Immature natural killer cell (primary cell): ENCODE measurements around the gene SLX9. TPM values are rescaled to one million over a fixed set of nuclear protein-coding genes. Genes with fewer than 3 reads are reported as not detected.

ENCODE experiments used
- DNase-seq, 3 donors: peaks; one replicate each; pipeline ENCODE4 v3.0.0; 2022; ENCODE audit warnings: mixed read lengths in 1 of 3
- H3K27ac Mint-ChIP-seq, 6 donors: one replicate each; pipeline ENCODE4 v1.8.0; 2020; ENCODE audit warnings: mixed read lengths in 6 of 6, mild to moderate bottlenecking in 5 of 6, inconsistent platforms in 4 of 6, moderate library complexity in 3 of 6
- H3K27me3 Mint-ChIP-seq, 3 donors: one replicate each; pipeline ENCODE4 v1.8.0; 2020 to 2021; ENCODE audit warnings: low read depth in 3 of 3, mild to moderate bottlenecking in 3 of 3, mixed read lengths in 3 of 3, moderate library complexity in 3 of 3, inconsistent platforms in 1 of 3
- H3K36me3 Mint-ChIP-seq, 3 donors: one replicate each; pipeline ENCODE4 v1.8.0; 2020; ENCODE audit warnings: mixed read lengths in 3 of 3, inconsistent platforms in 2 of 3, mild to moderate bottlenecking in 2 of 3
- H3K4me1 Mint-ChIP-seq, 2 donors: one replicate each; pipeline ENCODE4 v1.8.0; 2020; ENCODE audit warnings: inconsistent platforms in 2 of 2, mild to moderate bottlenecking in 2 of 2, mixed read lengths in 2 of 2, moderate library complexity in 1 of 2
- H3K4me3 Mint-ChIP-seq, 5 donors: one replicate each; pipeline ENCODE4 v1.8.0; 2020; ENCODE audit warnings: mild to moderate bottlenecking in 5 of 5, mixed read lengths in 5 of 5, inconsistent platforms in 3 of 5, moderate library complexity in 3 of 5
- H3K9me3 Mint-ChIP-seq, 6 donors: one replicate each; pipeline ENCODE4 v1.8.0; 2020; ENCODE audit warnings: mild to moderate bottlenecking in 6 of 6, mixed read lengths in 6 of 6, inconsistent platforms in 4 of 6, moderate library complexity in 3 of 6
- polyA plus RNA-seq, 3 donors: library from polyadenylated mRNA; unstranded; fragments of 300-500 nt; fragmentation: Illumina TruSeq; gene quantifications; one replicate each; pipeline ENCODE4 v1.2.3, GENCODE V29; 2021

SLX9 gene
- polyA plus RNA-seq, 3 donors from 2014 or later: 7.1 to 12.4 (median 11.3) TPM

- H3K9me3 Mint-ChIP-seq: no peaks in the 10 kb centered on the region
- H3K27ac Mint-ChIP-seq: no peak overlapping the region
- no peak overlapping the region for H3K4me3 Mint-ChIP-seq
- H3K4me1 Mint-ChIP-seq: no peaks in the 10 kb centered on the region
- DNase-seq: no peak
- H3K36me3 Mint-ChIP-seq: no peaks in the 10 kb centered on the region
- H3K27me3 Mint-ChIP-seq: peaks cover 0 to 4% (median 3%) of the 10 kb centered on the region in 3 donors
Measured at GRCh38 chr21:44992608-44993031, 52.8 kb downstream of the SLX9 start.

- Mint-ChIP-seq H3K27ac (no peak overlapping the region), H3K4me3 (no peak overlapping the region), H3K36me3 (no peaks in the 10 kb centered on the region), H3K27me3 (peaks cover 0 to 4% (median 3%) of the 10 kb centered on the region in 3 donors), H3K4me1 (no peaks in the 10 kb centered on the region), H3K9me3 (no peaks in the 10 kb centered on the region)
- no peak for DNase-seq
Measured at GRCh38 chr21:44993321-44994046, 53.7 kb downstream of the SLX9 start.

GRCh38 chr21:44994047-44994694, 54.3 kb downstream of the SLX9 start:
- no peak for DNase-seq
- peaks cover 2 to 4% (median 3%) of the 10 kb centered on the region in 3 donors for H3K27me3 Mint-ChIP-seq
- H3K9me3 Mint-ChIP-seq: no peaks in the 10 kb centered on the region
- no peak overlapping the region for H3K4me3 Mint-ChIP-seq
- H3K27ac Mint-ChIP-seq: no peak overlapping the region
- H3K36me3 Mint-ChIP-seq: no peaks in the 10 kb centered on the region
- H3K4me1 Mint-ChIP-seq: no peaks in the 10 kb centered on the region

GRCh38 chr21:44994695-44995342, 55.0 kb downstream of the SLX9 start:
- no peaks in the 10 kb centered on the region for H3K9me3 Mint-ChIP-seq
- H3K4me1 Mint-ChIP-seq: no peaks in the 10 kb centered on the region
- H3K27ac Mint-ChIP-seq: no peak overlapping the region
- no peaks in the 10 kb centered on the region for H3K36me3 Mint-ChIP-seq
- DNase-seq: no peak
- no peak overlapping the region for H3K4me3 Mint-ChIP-seq
- H3K27me3 Mint-ChIP-seq: peaks cover 3 to 4% (median 3%) of the 10 kb centered on the region in 3 donors

GRCh38 chr21:44995343-44995941, 55.6 kb downstream of the SLX9 start:
- Mint-ChIP-seq H3K36me3 (no peaks in the 10 kb centered on the region), H3K27me3 (peaks cover 3 to 4% (median 3%) of the 10 kb centered on the region in 3 donors), H3K27ac (no peak overlapping the region), H3K4me1 (no peaks in the 10 kb centered on the region), H3K4me3 (no peak overlapping the region), H3K9me3 (no peaks in the 10 kb centered on the region)
- DNase-seq: no peak

- no peak overlapping the region for H3K4me3 Mint-ChIP-seq
- no peaks in the 10 kb centered on the region for H3K4me1 Mint-ChIP-seq
- H3K27me3 Mint-ChIP-seq: peaks cover 3 to 4% (median 3%) of the 10 kb centered on the region in 3 donors
- H3K36me3 Mint-ChIP-seq: no peaks in the 10 kb centered on the region
- H3K27ac Mint-ChIP-seq: no peak overlapping the region
- DNase-seq: no peak
- H3K9me3 Mint-ChIP-seq: no peaks in the 10 kb centered on the region
Measured at GRCh38 chr21:44996096-44996495, 56.3 kb downstream of the SLX9 start.

GRCh38 chr21:44996501-44996921, 56.7 kb downstream of the SLX9 start:
- H3K4me1 Mint-ChIP-seq: no peaks in the 10 kb centered on the region
- no peaks in the 10 kb centered on the region for H3K36me3 Mint-ChIP-seq
- no peak for DNase-seq
- no peak overlapping the region for H3K27ac Mint-ChIP-seq
- peaks cover 3 to 4% (median 3%) of the 10 kb centered on the region in 3 donors for H3K27me3 Mint-ChIP-seq
- H3K9me3 Mint-ChIP-seq: no peaks in the 10 kb centered on the region
- H3K4me3 Mint-ChIP-seq: no peak overlapping the region

GRCh38 chr21:44996983-44997936, 57.4 kb downstream of the SLX9 start:
- Mint-ChIP-seq H3K27me3 (peaks cover 3 to 4% (median 3%) of the 10 kb centered on the region in 3 donors), H3K36me3 (no peaks in the 10 kb centered on the region), H3K27ac (no peak overlapping the region), H3K9me3 (no peaks in the 10 kb centered on the region), H3K4me3 (no peak overlapping the region), H3K4me1 (no peaks in the 10 kb centered on the region)
- no peak for DNase-seq

GRCh38 chr21:44998086-44998620, 58.3 kb downstream of the SLX9 start:
- H3K27ac Mint-ChIP-seq: no peak overlapping the region
- DNase-seq: no peak
- peaks cover 3 to 4% (median 3%) of the 10 kb centered on the region in 3 donors for H3K27me3 Mint-ChIP-seq
- no peaks in the 10 kb centered on the region for H3K9me3 Mint-ChIP-seq
- no peaks in the 10 kb centered on the region for H3K36me3 Mint-ChIP-seq
- H3K4me1 Mint-ChIP-seq: no peaks in the 10 kb centered on the region
- no peak overlapping the region for H3K4me3 Mint-ChIP-seq

- no peaks in the 10 kb centered on the region for H3K36me3 Mint-ChIP-seq
- H3K27me3 Mint-ChIP-seq: peaks cover 0 to 4% (median 3%) of the 10 kb centered on the region in 3 donors
- no peaks in the 10 kb centered on the region for H3K9me3 Mint-ChIP-seq
- H3K4me3 Mint-ChIP-seq: no peak overlapping the region
- no peaks in the 10 kb centered on the region for H3K4me1 Mint-ChIP-seq
- H3K27ac Mint-ChIP-seq: no peak overlapping the region
- DNase-seq: no peak
Measured at GRCh38 chr21:44998621-44999427, 59.0 kb downstream of the SLX9 start.

- Mint-ChIP-seq H3K27me3 (peaks cover 0 to 3% (median 0%) of the 10 kb centered on the region in 3 donors), H3K4me1 (no peaks in the 10 kb centered on the region), H3K9me3 (no peaks in the 10 kb centered on the region), H3K27ac (no peak overlapping the region), H3K4me3 (no peak overlapping the region), H3K36me3 (no peaks in the 10 kb centered on the region)
- no peak for DNase-seq
Measured at GRCh38 chr21:44999428-44999971, 59.7 kb downstream of the SLX9 start.

GRCh38 chr21:44999972-45000636, 60.3 kb downstream of the SLX9 start:
- H3K27ac Mint-ChIP-seq: no peak overlapping the region
- no peak for DNase-seq
- no peaks in the 10 kb centered on the region for H3K9me3 Mint-ChIP-seq
- no peak overlapping the region for H3K4me3 Mint-ChIP-seq
- peaks cover 0 to 3% (median 0%) of the 10 kb centered on the region in 3 donors for H3K27me3 Mint-ChIP-seq
- peaks cover 0 to 4% of the 10 kb centered on the region in 2 donors for H3K4me1 Mint-ChIP-seq
- H3K36me3 Mint-ChIP-seq: no peaks in the 10 kb centered on the region
